GM18526 (cell line): ENCODE data around the gene DTL.

Source experiments
- POLR2A ChIP-seq: IDR thresholded peaks from 3 replicates; pipeline ENCODE4 v1.6.1; 2011; ENCODE audit not compliant: insufficient read length; ENCODE audit errors: extremely low read depth

The DTL gene

GRCh38 chr1:212030936-212031528 is 4.5 kb upstream of the DTL start:
- no peak for TF ChIP-seq POLR2A

GRCh38 chr1:212034516-212035122 is 929 bp upstream of the DTL start:
- no peak for TF ChIP-seq POLR2A

GRCh38 chr1:212035835-212036605 is 472 bp downstream of the DTL start:
- TF ChIP-seq POLR2A, result no peak

GRCh38 chr1:212037900-212038299 is 2.4 kb downstream of the DTL start:
- TF ChIP-seq POLR2A, result no peak

GRCh38 chr1:212039622-212040021 is 4.1 kb downstream of the DTL start:
- TF ChIP-seq POLR2A, result no peak

- TF ChIP-seq POLR2A, result no peak
These were observed 5.3 kb downstream of the DTL start for GRCh38 chr1:212040629-212041412.

- no peak for TF ChIP-seq POLR2A
These were observed 6.9 kb downstream of the DTL start for GRCh38 chr1:212042436-212042835.

- TF ChIP-seq POLR2A, result no peak
These were observed 9.3 kb downstream of the DTL start for GRCh38 chr1:212044851-212045250.

GRCh38 chr1:212045981-212046380 is 10.4 kb downstream of the DTL start:
- no peak for TF ChIP-seq POLR2A

GRCh38 chr1:212053993-212054392 is 18.4 kb downstream of the DTL start:
- TF ChIP-seq POLR2A, result no peak

- TF ChIP-seq POLR2A, result no peak
These were observed 19.8 kb downstream of the DTL start for GRCh38 chr1:212055333-212055732.

- no peak for TF ChIP-seq POLR2A
These were observed 25.3 kb downstream of the DTL start for GRCh38 chr1:212060632-212061472.

- TF ChIP-seq POLR2A, result no peak
These were observed 27.4 kb downstream of the DTL start for GRCh38 chr1:212062832-212063438.

- TF ChIP-seq POLR2A, result no peak
These were observed 32.2 kb downstream of the DTL start for GRCh38 chr1:212067787-212068186.
